Smooth muscle cell (in vitro differentiated cells): ENCODE results near the gene CALY. TPM values are rescaled to one million over a fixed set of nuclear protein-coding genes. Genes with fewer than 3 reads are reported as not detected.
"Not testable (repeated sequence)": the region's sequence is repeated elsewhere in the genome, so short reads cannot be mapped to it uniquely, and the experiment has no call there.

Experiments used
- DNase-seq: peaks from one replicate; lab custom pipeline; 2025; ENCODE audit not compliant: unreplicated experiment; lab: John Stamatoyannopoulos, UW
- H2AFZ ChIP-seq: fragments of 200-600 bp; sonication (generic); 2 replicates; pipeline ENCODE4 v1.6.0; 2016; ENCODE audit warnings: antibody characterized with exemption, low read depth, mild to moderate bottlenecking
- H3F3A ChIP-seq: fragments of 200-600 bp; sonication (generic); 2 replicates; pipeline ENCODE4 v1.6.0; 2017; ENCODE audit warnings: antibody characterized with exemption, low read depth
- H3K27ac ChIP-seq: fragments of 200-600 bp; sonication (generic); 2 replicates; pipeline ENCODE4 v1.5.1; 2016; ENCODE audit warnings: low read depth, mild to moderate bottlenecking
- H3K27me3 ChIP-seq: fragments of 200-600 bp; sonication (generic); 2 replicates; pipeline ENCODE4 v1.6.1; 2016; ENCODE audit warnings: low read depth, mild to moderate bottlenecking
- H3K36me3 ChIP-seq: fragments of 200-600 bp; sonication (generic); 2 replicates; pipeline ENCODE4 v1.5.1; 2016; ENCODE audit warnings: low read depth
- H3K4me1 ChIP-seq: fragments of 200-600 bp; sonication (generic); 2 replicates; pipeline ENCODE4 v1.5.1; 2016; ENCODE audit warnings: low read depth
- H3K4me2 ChIP-seq: fragments of 200-600 bp; sonication (generic); 2 replicates; pipeline ENCODE4 v1.6.0; 2016; ENCODE audit warnings: mild to moderate bottlenecking
- H3K4me3 ChIP-seq: fragments of 200-600 bp; sonication (generic); 2 replicates; pipeline ENCODE4 v1.5.1; 2016; ENCODE audit warnings: mild to moderate bottlenecking
- H3K79me2 ChIP-seq: fragments of 200-600 bp; sonication (generic); 2 replicates; pipeline ENCODE4 v1.6.0; 2016; ENCODE audit warnings: low read depth, mild to moderate bottlenecking
- H3K9ac ChIP-seq: fragments of 200-600 bp; sonication (generic); 2 replicates; pipeline ENCODE4 v1.6.0; 2016; ENCODE audit warnings: low read depth
- H3K9me3 ChIP-seq: fragments of 200-600 bp; sonication (generic); replicated peaks from 2 replicates; pipeline ENCODE4 v1.5.1; 2016; ENCODE audit warnings: low read depth
- H4K20me1 ChIP-seq: fragments of 200-600 bp; sonication (generic); 2 replicates; pipeline ENCODE4 v1.6.0; 2016; ENCODE audit warnings: low read depth
- CTCF ChIP-seq: fragments of 200-600 bp; sonication (generic); IDR thresholded peaks from 2 replicates; pipeline ENCODE4 v1.5.1; 2017; ENCODE audit warnings: borderline replicate concordance, mild to moderate bottlenecking, antibody characterized with exemption; ENCODE audit not compliant: insufficient read depth, poor library complexity, severe bottlenecking
- WGBS: methylation state at CpG from one replicate; pipeline ENCODE4 v1.1.7; 2016; ENCODE audit warnings: low lambda C conversion rate; 5-methylcytosine and 5-hydroxymethylcytosine counted together
- polyA plus RNA-seq: library from polyadenylated mRNA; unstranded; fragments of >200 nt; fragmentation: Nextera tagmentation; extraction: Ambion mirVana; gene quantifications from 2 replicates; pipeline ENCODE4 v1.2.1, GENCODE V29; 2016
- total RNA-seq: library from RNA; depleted of rRNA; stranded (reverse); fragments of >200 nt; gene quantifications from 2 replicates; pipeline ENCODE4 v1.2.3, GENCODE V29; 2014

The CALY gene
- total and polyA plus RNA-seq, 2 experiments from 2014 or later: 2.4 to 10.1 TPM

- H3K27me3 ChIP-seq: peaks cover 33% of the 10 kb centered on the region
- no peaks in the 10 kb centered on the region for H3K9me3 ChIP-seq
- peak overlapping the region; percentile 56 for H2AFZ ChIP-seq
- no peaks in the 10 kb centered on the region for H4K20me1 ChIP-seq
- no peak for DNase-seq
- H3F3A ChIP-seq: no peaks in the 10 kb centered on the region
- no peak overlapping the region for H3K9ac ChIP-seq
- H3K4me2 ChIP-seq: peak overlapping the region; percentile 98
- no peaks in the 10 kb centered on the region for H3K79me2 ChIP-seq
- WGBS: 77% methylated on average over 18 of the region's 20 CpGs
- H3K27ac ChIP-seq: no peak overlapping the region
- peaks cover 10% of the 10 kb centered on the region for H3K4me1 ChIP-seq
- TF ChIP-seq CTCF: no peak
- H3K4me3 ChIP-seq: peak overlapping the region; percentile 60
- no peaks in the 10 kb centered on the region for H3K36me3 ChIP-seq
Measured at GRCh38 chr10:133324857-133325260, 11.8 kb downstream of the CALY start.

GRCh38 chr10:133324198-133324792 lies 12.4 kb downstream of the CALY start:
- no peak overlapping the region for H3K27ac ChIP-seq

GRCh38 chr10:133322064-133322709 lies 14.5 kb downstream of the CALY start:
- 87% methylated on average over 12 of the region's 14 CpGs for WGBS
- H3K27ac ChIP-seq, H3K4me1 ChIP-seq, H3K9ac ChIP-seq, H3F3A ChIP-seq, H3K36me3 ChIP-seq, H3K4me2 ChIP-seq, H2AFZ ChIP-seq, H3K79me2 ChIP-seq, H4K20me1 ChIP-seq, DNase-seq, H3K4me3 ChIP-seq, H3K9me3 ChIP-seq: not testable (repeated sequence)
- peaks cover 14% of the 10 kb centered on the region for H3K27me3 ChIP-seq

More at GRCh38 chr10:133324198-133324792, 12.4 kb downstream of the CALY start:
- TF ChIP-seq CTCF: no peak
- no peak for DNase-seq
- H3K4me3 ChIP-seq: peak overlapping the region; percentile 21
- H4K20me1 ChIP-seq: no peaks in the 10 kb centered on the region
- no peak overlapping the region for H2AFZ ChIP-seq
- 18% methylated on average over 10 of the region's 13 CpGs for WGBS
- peak overlapping the region; percentile 98 for H3K4me2 ChIP-seq
- no peaks in the 10 kb centered on the region for H3K9me3 ChIP-seq
- H3K27me3 ChIP-seq: peaks cover 33% of the 10 kb centered on the region
- H3K4me1 ChIP-seq: peaks cover 9% of the 10 kb centered on the region
- no peaks in the 10 kb centered on the region for H3K36me3 ChIP-seq
- no peak overlapping the region for H3K9ac ChIP-seq
- H3F3A ChIP-seq: no peaks in the 10 kb centered on the region
- no peaks in the 10 kb centered on the region for H3K79me2 ChIP-seq

GRCh38 chr10:133320852-133321422 lies 15.8 kb downstream of the CALY start:
- H3K36me3 ChIP-seq, H3K79me2 ChIP-seq, H4K20me1 ChIP-seq, H3K27me3 ChIP-seq, H3K4me3 ChIP-seq, H3F3A ChIP-seq, H3K27ac ChIP-seq, H2AFZ ChIP-seq, H3K9me3 ChIP-seq, DNase-seq, H3K4me1 ChIP-seq, H3K4me2 ChIP-seq, H3K9ac ChIP-seq: not testable (repeated sequence)
- 90% methylated on average over 6 of the region's 6 CpGs for WGBS
